Gastroesophageal sphincter (tissue), 4 donors: ENCODE data around the gene GEMIN8. TPM values are rescaled to one million over a fixed set of nuclear protein-coding genes. Genes with fewer than 3 reads are reported as not detected.

Experiments used
- ATAC-seq: fragments of 150-250 bp; one replicate; pipeline ENCODE4 v1.9.1; 2016; ENCODE audit warnings: mild to moderate bottlenecking, moderate library complexity
- H3K27ac ChIP-seq, 4 donors: fragments of 200-600 bp; sonication (generic) in 3 of 4; 1 replicate in 3 of 4; 2 replicates in 1 of 4; pipeline ENCODE4 v1.5.1; 2016 to 2019
- H3K27me3 ChIP-seq: fragments of 200-600 bp; sonication (generic); one replicate; pipeline ENCODE4 v1.5.1; 2019
- H3K36me3 ChIP-seq, 2 donors: fragments of 200-600 bp; sonication (generic); one replicate each; pipeline ENCODE4 v1.5.1; 2019; ENCODE audit warnings: control low read depth in 1 of 2
- H3K4me1 ChIP-seq, 3 donors: fragments of 200-600 bp; sonication (generic); 1 replicate in 2 of 3; 2 replicates in 1 of 3; pipeline ENCODE4 v1.5.1; 2016 to 2019; ENCODE audit warnings: control low read depth in 2 of 3
- H3K4me3 ChIP-seq, 2 donors: fragments of 200-600 bp; sonication (generic); one replicate each; pipeline ENCODE4 v1.5.1; 2019; ENCODE audit warnings: mild to moderate bottlenecking in 1 of 2, moderate library complexity in 1 of 2
- H3K9me3 ChIP-seq, 3 donors: fragments of 200-600 bp; sonication (generic); one replicate each; pipeline ENCODE4 v1.5.1; 2017 to 2019; ENCODE audit warnings: control low read depth in 2 of 3
- EP300 ChIP-seq: sonication (generic); formaldehyde crosslinking; IDR thresholded peaks from one replicate; pipeline ENCODE4 v1.6.1; 2017; ENCODE audit warnings: antibody characterized with exemption, mild to moderate bottlenecking
- POLR2A ChIP-seq, 2 donors: fragments of 450-650 bp; IDR thresholded peaks; one replicate each; pipeline ENCODE4 v1.6.1; 2017; ENCODE audit warnings: antibody characterized with exemption in 2 of 2, mild to moderate bottlenecking in 2 of 2, moderate library complexity in 1 of 2
- POLR2AphosphoS5 ChIP-seq: sonication (generic); formaldehyde crosslinking; IDR thresholded peaks from one replicate; pipeline ENCODE4 v1.6.1; 2017; ENCODE audit warnings: antibody characterized with exemption
- WGBS, 2 donors: methylation state at CpG; one replicate each; pipeline ENCODE4 v1.1.5; 2018; ENCODE audit warnings: low coverage in 1 of 2; 5-methylcytosine and 5-hydroxymethylcytosine counted together
- total RNA-seq, 4 donors: library from RNA; depleted of rRNA; stranded (reverse); fragments of >200 nt; gene quantifications; one replicate each; pipeline ENCODE4 v1.1.0, GENCODE V29; 2016
- TF ChIP-seq, protein P1 (sequence below), 4 experiments: fragments of 200-600 bp in 2 of 4; fragments of 450-650 bp in 2 of 4; sonication (generic) in 1 of 4; IDR thresholded peaks; one replicate each; pipeline ENCODE4 v1.5.1; 2017 to 2019; ENCODE audit warnings: antibody characterized with exemption in 4 of 4, mild to moderate bottlenecking in 2 of 4, moderate library complexity in 2 of 4

Gene GEMIN8
- total RNA-seq, 4 donors from 2014 or later, result 11.0 to 25.6 (median 20.7) TPM

- Histone ChIP-seq H3K36me3 (no peaks in the 10 kb centered on the region), H3K9me3 (no peaks in the 10 kb centered on the region), H3K27ac (no peak overlapping the region), H3K4me3 (no peak overlapping the region), H3K27me3 (no peaks in the 10 kb centered on the region), H3K4me1 (no peaks in the 10 kb centered on the region)
- TF ChIP-seq, protein P1, sequence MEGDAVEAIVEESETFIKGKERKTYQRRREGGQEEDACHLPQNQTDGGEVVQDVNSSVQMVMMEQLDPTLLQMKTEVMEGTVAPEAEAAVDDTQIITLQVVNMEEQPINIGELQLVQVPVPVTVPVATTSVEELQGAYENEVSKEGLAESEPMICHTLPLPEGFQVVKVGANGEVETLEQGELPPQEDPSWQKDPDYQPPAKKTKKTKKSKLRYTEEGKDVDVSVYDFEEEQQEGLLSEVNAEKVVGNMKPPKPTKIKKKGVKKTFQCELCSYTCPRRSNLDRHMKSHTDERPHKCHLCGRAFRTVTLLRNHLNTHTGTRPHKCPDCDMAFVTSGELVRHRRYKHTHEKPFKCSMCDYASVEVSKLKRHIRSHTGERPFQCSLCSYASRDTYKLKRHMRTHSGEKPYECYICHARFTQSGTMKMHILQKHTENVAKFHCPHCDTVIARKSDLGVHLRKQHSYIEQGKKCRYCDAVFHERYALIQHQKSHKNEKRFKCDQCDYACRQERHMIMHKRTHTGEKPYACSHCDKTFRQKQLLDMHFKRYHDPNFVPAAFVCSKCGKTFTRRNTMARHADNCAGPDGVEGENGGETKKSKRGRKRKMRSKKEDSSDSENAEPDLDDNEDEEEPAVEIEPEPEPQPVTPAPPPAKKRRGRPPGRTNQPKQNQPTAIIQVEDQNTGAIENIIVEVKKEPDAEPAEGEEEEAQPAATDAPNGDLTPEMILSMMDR (IDR thresholded peaks at IDR 0.05), result no peak
- TF ChIP-seq POLR2A (IDR thresholded peaks at IDR 0.05), result no peak
- TF ChIP-seq POLR2AphosphoS5, result no peak
- no peak for TF ChIP-seq EP300
- no peak for ATAC-seq
Observed at GRCh38 chrX:14043209-14043608, 13.5 kb upstream of the GEMIN8 start.

- WGBS, 2 donors, result 25 to 26% methylated on average over 3 of the region's 3 CpGs
- ATAC-seq, result no peak
- H3K4me1 ChIP-seq, result no peaks in the 10 kb centered on the region
- peak; percentile 71 for TF ChIP-seq POLR2AphosphoS5
- TF ChIP-seq, protein P1 (IDR thresholded peaks at IDR 0.05), result peak; percentile 36 to 65 (median 46)
- TF ChIP-seq POLR2A (IDR thresholded peaks at IDR 0.05), result no peak
- TF ChIP-seq EP300, result no peak
- no peak overlapping the region for H3K4me3 ChIP-seq
- no peaks in the 10 kb centered on the region for H3K27me3 ChIP-seq
- H3K27ac ChIP-seq, result no peak overlapping the region
- no peaks in the 10 kb centered on the region for H3K36me3 ChIP-seq
- no peaks in the 10 kb centered on the region for H3K9me3 ChIP-seq
Observed at GRCh38 chrX:14039344-14039743, 9.7 kb upstream of the GEMIN8 start.

DNA sequence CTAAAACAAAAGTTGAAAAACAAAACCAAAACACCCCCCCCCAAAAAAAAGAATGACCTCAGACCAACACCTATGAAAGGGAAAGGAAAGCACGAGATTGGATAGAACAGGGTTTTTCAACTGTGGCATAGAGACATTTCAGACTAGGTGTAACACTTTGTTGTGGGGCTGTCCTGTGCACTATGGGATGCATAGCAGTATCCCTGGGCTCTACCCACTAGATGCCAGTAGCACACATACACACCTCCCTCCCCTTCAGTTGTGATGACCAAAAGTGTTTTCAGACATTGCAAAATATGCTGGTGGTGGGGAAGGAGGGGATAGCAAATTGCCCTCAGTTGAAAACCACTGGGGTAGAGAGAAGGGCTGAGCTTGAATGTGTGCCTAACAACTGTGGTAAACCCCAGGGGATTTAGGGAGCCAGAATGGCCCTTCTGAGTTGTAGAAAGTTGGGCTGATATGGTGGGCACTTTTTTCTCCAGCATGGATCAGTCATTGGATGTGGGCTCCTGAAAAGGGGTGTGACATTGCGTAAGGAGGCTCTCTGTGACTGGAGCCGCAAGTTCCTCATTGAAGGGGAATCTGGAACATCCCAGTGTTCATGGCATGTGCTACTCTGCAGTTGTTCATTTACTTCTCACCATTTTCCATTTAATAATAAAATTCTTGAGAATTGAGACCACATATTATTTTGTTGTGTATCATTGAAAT lies 8.8 kb upstream of the GEMIN8 start:
- H3K4me1 ChIP-seq, result no peaks in the 10 kb centered on the region
- ATAC-seq, result no peak
- H3K27me3 ChIP-seq, result no peaks in the 10 kb centered on the region
- no peak overlapping the region for H3K4me3 ChIP-seq
- TF ChIP-seq EP300, result no peak
- no peak for TF ChIP-seq POLR2AphosphoS5
- no peak for TF ChIP-seq POLR2A (IDR thresholded peaks at IDR 0.05)
- TF ChIP-seq, protein P1 (IDR thresholded peaks at IDR 0.05), result no peak
- H3K27ac ChIP-seq, result no peak overlapping the region
- no peaks in the 10 kb centered on the region for H3K36me3 ChIP-seq
- no peaks in the 10 kb centered on the region for H3K9me3 ChIP-seq
- 94% methylated on average over 2 of the region's 3 CpGs; no CpG with 5 or more reads in 1 of the 2 donors for WGBS, 2 donors

- no peak overlapping the region for H3K4me3 ChIP-seq
- no peaks in the 10 kb centered on the region for H3K27me3 ChIP-seq
- ATAC-seq, result no peak
- H3K4me1 ChIP-seq, result peaks cover 0 to 28% (median 0%) of the 10 kb centered on the region in 3 donors
- H3K27ac ChIP-seq, result peak overlapping the region in 1 of 4 donors; percentile 33
- TF ChIP-seq POLR2AphosphoS5, result no peak
- TF ChIP-seq, protein P1 (IDR thresholded peaks at IDR 0.05), result peak; percentile 52 to 84 (median 68)
- 0% methylated on average over 1 to 2 of the region's 2 CpGs for WGBS, 2 donors
- H3K9me3 ChIP-seq, result no peaks in the 10 kb centered on the region
- no peaks in the 10 kb centered on the region for H3K36me3 ChIP-seq
Observed at GRCh38 chrX:14032406-14032805, 2.7 kb upstream of the GEMIN8 start.

GRCh38 chrX:14030174-14030530 lies 460 bp upstream of the GEMIN8 start:
- H3K4me3 ChIP-seq, result peak overlapping the region; percentile 64 to 73
- WGBS, 2 donors, result 0% methylated on average over 5 to 7 of the region's 7 CpGs
- no peaks in the 10 kb centered on the region for H3K9me3 ChIP-seq
- TF ChIP-seq, protein P1 (IDR thresholded peaks at IDR 0.05), result no peak
- no peak for TF ChIP-seq EP300
- TF ChIP-seq POLR2A (IDR thresholded peaks at IDR 0.05), result no peak
- TF ChIP-seq POLR2AphosphoS5, result no peak
- H3K4me1 ChIP-seq, result peaks cover 0 to 35% (median 0%) of the 10 kb centered on the region in 3 donors
- H3K27ac ChIP-seq, result peak overlapping the region; percentile 83 to 88 (median 88)
- no peak for ATAC-seq
- H3K36me3 ChIP-seq, result no peaks in the 10 kb centered on the region
- H3K27me3 ChIP-seq, result no peaks in the 10 kb centered on the region
